GM18907 (cell line): Measurements from ENCODE around the gene USP7.

ENCODE experiments used
- ATAC-seq: cut with Tn5 transposase; IDR thresholded peaks from one replicate; pipeline ENCODE4 v1.9.1; 2021; ENCODE audit warnings: mild to moderate bottlenecking, moderate library complexity; ENCODE audit not compliant: unreplicated experiment

The USP7 gene

DNA sequence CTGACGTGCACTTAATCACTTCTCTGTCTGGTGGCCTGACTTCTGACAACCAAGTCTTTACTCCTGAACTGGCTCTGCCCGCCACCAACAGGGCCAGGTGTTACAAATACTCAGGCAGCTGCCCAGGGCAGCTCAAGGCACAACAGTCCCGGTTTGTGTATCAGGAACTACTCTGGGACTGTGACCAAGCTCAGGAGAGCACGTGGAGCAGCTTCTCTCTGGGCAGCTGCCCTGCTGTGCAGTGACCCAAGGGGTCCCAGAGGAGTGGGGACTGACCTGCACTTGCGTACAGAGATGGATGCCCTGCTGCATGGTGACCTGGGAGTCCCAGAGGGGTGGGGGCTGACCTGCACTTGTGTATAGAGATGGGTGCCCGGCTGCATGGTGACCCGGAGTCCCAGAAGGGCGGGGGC, 59.7 kb downstream of the USP7 start:
- no peak for ATAC-seq

DNA sequence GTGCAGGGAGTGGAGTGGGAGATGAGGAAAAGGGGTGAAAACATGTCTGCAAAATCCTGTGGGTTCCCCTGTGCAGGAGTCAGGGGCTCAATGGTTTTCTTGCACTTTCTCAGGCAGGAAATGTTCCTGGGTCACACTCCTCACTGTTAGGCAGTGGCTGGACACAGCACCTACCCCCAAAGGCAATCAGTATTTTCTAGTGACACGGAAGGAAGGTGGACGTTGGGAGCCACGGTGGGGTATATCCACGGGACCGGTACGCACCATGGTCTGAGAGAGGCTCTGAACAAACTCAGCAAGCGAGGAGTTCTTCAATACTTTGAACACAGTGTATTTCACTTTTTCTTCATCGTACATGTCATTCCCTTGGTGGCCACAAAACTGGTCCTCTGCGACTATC, 60.7 kb downstream of the USP7 start:
- ATAC-seq = no peak

DNA sequence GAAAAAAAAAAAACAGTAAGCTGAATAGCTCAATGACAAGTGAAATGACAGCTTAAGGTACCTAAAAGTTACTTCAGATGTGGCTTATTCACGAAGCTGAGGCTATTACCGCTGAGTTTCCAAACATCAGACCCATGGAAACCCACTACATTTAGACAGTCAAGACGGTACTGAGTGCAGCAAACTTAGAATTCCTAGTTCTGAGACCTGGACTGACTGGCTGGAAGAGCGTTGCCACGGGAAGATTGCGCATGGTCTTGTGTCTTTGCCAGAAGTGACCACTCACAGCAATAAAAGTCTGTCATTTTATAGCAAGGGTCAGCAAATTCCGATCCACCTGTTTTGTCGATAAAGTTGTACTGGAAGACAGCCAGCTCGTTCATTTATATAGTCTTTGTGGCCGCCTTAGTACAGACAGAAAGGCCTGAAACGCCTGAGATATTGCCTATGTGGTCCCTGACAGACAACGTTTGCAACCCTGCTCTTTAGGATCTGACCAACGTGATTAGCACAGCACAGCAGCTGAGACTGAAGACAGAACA, 62.3 kb downstream of the USP7 start:
- no peak for ATAC-seq

DNA sequence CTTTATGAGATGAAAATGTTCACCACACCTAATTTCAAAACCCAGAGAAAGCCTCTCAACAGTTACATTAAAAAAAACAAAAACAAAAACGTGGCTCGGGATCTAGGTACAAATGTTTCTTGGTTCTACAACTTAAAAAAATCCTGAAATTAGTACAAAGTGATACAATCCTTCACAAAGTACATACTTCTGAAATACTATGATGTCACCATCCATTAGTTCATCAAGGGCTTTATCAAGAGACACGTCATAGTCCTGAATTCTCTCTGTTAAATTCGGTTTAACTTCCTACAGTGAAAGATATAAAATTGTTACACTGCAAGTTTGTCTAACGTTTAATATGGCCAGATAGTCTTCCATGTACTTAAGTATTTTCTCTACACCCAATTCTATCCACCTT, 63.4 kb downstream of the USP7 start:
- no peak for ATAC-seq

DNA sequence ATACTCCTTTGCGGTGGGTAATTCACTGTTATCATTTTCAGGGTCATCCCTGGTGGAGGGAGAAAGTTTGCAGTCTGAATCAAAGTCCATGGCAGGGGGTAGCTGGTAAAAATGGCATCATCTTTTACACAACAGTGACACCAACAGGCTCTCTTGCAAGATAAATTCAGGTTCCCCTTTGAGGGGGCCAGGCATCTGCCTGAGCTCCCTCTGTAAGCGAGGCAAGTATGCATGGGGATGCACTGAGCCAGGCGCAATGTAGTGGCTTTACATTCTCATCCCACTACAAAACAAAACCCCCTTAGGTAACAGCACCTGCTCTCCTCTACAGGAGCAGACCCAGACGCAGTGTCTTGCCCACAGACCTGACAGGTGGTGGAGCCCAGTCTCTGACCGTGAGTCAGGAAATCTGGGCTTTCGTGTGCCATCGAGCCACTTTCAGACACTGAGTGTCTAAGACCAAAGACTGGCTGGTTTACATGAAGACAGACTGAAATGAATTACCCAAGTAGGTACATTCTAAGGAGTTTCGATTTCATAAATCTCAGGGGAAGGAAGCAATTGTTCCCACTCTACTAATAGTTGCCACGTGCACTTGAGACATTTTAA, 63.9 kb downstream of the USP7 start:
- peak; percentile 47 for ATAC-seq

DNA sequence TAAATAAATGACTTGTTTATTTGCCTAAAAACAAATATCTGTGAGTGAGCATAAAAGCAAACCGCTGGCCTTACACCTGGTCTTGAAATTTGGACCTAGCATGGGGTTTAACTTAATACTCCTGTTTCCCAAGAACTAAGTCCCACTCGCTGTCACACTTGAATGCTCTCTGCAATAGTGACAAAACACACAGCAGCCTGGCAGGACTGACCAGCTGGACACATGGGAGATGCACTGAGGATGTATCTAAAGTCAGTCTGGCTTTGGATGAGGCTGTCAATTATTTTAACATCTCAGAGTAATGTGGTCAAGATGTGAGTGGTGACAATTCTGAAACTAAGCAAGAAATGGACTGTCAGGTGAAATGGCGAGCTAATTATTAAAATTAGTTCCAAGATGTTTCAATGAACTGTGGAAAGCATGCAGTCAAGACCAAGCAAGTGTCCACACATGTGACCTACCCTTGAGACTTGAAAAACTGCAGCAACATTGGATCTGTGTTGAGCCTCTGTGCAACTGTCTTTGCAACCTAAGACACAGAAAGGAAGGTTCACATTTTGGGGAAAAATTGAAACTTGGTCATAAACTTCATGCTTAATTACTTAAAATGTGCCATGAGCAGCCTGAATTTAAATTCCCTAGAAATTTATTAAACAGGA, 64.9 kb downstream of the USP7 start:
- no peak for ATAC-seq

DNA sequence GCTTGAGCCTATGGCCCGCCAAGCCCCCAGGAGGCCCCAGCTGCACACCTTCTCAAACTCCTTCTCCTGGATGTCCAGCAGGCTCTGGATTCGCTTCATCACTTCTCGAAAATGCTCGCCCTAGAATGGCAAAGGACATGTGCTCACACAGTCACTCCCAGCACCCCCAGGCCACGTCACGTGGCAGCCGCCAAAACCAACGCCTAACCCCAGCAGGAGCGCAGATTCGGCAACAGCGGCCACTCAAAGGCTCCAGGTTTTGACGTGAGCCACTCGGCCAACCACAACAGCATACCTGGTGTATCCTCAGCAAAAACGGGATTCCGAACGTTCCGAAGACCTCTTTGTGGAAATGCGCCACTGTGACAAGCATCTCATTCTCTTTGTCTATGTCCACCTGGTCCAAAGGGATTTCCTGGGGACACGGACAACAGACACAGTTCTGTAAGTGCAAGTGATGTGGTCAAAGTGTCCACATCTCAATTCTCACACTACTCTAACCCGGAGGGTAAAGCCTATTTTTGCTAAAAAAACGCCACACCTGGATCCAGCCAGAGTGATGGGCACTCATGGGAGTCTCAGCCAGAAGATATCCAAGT, 68.9 kb downstream of the USP7 start:
- ATAC-seq = no peak

DNA sequence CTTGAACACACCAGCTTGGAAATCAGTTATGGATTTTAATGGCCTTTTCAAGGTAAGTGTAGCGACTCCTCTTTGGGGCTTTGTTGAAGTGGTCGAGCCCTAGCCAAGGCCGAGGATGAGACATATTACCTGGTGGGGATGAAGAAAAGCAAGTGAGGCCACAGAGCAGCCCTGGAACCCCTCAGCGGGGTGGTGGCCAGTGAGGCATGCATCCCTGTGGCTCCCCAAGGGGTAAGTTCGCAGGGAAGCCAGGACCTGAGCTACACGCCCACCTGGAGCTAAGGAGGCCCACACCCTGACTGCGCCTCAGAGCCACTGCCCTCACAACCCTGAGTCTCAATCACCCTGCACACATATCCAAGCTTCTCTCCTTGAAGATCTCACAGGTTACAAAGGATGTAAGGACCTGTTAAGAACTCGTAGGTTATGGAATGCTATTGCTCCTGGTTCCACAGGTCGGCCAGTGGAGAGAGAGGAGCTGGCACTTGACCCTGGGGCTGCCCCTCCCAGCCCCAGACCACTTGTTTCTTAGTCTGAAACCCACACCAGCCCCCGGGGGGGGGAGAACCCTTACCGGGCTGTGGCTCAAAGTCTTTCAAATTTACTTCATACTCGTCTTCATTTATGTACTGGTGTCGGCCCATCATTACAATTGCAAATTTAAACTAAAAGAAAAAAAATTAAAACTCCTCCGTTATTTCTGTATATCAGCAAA, 69.6 kb downstream of the USP7 start:
- ATAC-seq = no peak

DNA sequence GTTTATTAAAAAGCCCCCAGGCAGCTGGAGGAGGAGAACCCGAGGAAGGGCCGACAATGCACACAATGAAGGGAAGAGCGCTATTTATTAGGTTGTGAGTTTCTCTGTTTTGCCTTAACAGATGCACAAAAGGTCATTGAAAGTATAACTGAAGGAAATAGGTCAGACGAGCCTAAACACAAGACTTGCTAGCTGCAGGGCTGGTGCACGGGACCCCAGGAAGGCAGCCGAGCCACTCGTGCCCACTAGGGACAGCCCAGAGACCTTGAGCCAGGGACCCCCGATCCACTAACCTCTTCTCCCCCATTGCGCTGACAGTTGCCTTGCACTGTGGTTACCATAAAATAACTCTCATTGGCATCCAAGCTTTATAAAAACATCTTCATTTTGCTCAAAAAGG, 70.3 kb downstream of the USP7 start:
- ATAC-seq = no peak

DNA sequence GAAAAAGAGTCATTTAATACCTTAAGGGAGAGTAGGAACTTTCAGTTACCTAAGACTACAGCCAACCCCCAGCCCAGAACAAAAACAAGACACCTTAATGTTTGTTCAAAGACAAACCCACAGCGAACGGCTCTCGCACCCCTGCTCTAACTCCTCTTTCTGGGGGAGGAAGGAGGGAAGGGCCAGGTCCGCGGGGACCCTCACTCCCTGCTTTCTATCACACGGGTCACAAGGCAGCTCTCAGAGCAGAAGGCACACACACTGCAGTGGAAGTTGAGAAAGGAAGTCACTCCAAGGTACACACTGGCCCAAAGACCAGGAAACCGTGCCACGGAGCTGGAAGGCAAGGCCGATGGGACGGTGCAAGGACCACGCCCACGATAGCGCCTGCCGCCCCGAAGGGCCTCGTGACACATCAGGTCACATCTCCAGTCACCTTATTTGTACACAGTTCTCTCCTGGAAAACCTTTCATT, 71.6 kb downstream of the USP7 start:
- peak; percentile 26 for ATAC-seq

DNA sequence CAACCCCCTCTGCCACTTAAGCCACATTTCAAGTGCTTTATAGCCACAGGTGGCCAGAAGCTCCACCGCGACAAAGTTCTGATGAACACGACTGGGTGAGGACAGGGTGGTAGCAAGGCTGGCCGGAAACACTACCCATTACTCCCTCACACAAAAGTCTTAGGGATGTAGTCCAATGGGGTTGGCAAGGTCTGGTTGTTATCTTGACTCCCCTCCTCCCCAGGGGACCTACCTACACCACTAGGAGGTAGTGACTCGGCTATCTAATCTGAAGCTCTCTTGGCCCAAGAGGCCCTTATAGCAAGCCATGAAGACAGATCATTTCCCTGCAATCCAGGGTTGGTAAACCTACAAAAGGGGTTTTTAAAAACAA, 73.2 kb downstream of the USP7 start:
- no peak for ATAC-seq

DNA sequence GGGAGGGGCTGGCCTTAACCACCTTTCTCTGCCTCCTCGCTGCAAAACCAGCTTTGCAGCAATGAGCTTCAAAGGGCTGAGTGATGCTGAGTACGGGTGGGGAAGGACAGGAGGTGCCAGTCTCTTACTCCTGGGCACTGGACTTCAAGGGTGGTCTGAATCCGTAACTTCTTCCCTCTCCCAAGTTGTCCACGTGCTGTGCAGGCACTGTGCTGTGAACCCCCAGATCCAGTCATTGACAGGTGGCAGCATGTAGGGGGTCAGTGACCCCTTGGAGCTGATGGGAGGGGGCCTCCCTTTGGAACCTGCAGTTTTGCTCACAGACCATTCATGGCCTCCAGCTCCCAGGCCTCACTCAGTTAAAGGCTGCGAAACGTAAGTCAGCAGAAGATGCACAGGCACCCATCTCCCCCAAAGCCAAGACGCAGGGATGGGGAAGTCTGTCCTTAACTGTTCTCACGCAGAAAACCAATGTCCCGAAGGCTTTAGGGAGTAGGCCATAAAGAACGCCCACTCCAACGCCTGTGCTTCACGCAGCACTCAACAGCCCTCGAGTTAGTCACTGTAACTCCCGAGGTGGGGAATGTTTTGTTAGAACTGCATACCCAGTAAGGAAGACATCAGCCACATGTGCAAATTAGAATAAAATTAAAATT, 73.7 kb downstream of the USP7 start:
- ATAC-seq = no peak

DNA sequence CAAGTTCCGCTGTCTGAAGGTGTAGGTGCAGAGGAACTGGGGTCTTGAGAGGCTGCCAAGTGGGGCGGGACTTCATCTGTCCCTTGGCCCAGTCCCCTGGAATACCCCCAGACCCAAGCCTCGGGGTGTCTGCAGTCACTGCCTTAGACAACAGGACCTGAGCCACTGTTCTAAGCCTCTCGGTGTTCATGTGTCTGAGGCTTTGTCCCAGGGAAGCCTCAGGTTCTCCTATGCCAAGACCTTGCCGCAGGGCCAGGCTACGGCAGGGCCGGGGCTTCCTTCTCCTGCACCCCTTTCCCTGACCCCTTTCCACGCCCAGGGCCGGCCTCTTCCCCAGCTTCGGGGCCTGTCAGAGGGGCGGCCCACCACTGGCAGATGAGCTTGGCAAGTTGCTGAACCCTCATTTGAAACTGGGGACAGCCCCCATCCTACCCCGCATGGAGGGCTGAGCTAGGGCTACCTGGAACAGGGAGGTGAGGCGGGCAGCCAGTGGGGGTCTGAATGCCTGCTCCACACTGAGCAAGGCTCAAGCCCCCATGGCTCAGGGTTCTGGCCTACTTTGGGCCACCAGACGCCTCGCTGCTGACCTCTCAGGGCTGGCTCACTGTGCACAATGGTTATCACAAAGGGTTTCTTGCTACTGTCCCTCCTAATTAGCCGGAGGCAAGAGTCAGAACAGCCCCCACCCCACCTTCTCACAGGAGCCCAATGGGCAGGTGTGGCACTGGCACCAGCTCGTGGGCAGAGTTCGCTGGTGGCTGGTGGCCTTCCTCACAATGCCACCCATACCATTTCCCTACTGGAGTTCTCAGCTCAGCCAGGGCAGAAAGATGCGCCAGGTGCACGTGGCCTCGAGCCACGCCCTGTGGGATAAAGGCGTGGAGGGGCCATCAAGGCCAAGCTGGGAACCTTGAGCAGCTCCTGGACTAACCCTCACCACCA, 74.5 kb downstream of the USP7 start:
- ATAC-seq = no peak

DNA sequence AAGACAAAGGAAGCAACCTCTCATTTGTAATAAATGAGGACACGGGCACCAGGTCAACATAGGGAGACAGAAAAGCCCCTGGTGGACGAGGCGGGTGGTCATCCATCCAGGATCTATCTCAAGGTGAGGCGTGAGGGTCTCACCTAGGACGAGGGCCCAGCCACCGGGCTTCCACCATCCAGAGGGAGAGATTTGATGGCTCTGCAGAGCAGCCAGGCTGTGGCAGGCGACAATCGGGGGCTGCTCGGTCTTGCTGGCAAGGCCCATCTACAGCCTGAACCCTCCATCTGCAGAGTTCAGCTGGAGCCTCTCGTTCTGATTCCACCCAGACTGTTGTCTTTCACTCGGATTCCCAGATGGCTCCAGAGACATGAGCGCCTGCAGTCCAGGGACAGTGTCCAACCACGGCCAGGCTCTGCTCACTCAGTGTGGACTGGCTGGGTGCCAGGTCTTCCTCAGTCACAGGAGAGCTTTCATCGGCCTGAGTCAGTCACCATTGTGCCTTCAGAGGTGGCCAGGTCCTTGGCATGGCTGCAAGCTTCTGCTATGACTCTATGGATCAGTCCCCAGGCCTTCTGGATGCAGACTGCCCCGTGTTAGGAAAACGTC, 75.7 kb downstream of the USP7 start:
- no peak for ATAC-seq

DNA sequence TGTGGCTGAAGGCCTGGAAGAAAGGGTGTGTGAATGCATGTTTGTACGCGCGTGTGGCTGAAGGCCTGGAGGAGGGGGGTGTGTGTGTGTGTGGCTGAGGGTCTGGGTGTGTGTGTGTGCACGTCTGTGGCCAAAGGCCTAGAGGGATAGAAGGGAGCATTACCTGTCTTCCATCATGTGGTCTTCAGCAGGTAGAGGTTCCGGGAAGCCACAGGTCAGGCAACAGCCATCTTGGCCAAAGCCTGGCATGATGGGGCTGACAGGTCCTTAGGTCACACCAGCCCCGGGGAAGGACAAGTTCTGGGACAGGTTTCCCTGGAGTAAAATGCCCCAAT, 76.3 kb downstream of the USP7 start:
- no peak for ATAC-seq

DNA sequence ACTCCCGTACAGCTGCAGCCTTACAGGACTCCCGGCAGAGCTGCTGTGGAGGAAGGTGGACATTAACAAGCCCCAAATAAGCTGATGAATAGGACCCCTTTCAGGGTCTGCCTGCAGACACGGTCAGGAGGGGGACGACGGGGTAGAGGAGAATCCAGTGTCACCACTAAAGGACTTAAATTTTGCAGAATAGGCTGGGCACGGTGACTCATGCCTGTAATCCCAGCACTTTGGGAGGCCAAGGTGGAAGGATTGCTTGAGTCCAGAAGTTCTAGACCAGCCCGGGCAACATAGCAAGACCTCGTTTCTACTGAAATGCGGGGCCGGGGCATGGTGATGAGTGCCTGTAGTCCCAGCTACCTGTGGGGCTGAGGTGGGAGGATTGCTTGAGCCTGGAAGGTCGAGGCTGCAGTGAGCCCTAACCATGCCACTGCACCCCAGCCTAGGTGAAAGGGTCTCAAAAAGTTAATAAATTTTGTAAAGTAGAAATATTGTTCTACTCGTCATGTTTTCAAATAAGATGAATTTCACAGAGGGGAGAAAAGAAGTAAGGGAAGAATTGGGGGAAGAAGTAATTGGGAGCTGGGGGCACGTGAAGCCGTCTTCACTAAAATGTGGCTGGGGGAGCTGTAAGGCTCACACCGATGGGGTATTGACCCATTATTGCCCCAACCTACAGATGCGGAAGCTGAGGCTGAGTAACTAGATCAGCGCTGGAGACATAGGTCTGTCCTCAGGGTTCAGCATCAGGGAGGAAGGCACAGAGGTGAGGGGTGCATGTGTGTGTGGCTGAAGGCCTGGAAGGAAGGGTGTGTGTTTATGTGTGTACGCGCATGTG, 76.9 kb downstream of the USP7 start:
- ATAC-seq = no peak

DNA sequence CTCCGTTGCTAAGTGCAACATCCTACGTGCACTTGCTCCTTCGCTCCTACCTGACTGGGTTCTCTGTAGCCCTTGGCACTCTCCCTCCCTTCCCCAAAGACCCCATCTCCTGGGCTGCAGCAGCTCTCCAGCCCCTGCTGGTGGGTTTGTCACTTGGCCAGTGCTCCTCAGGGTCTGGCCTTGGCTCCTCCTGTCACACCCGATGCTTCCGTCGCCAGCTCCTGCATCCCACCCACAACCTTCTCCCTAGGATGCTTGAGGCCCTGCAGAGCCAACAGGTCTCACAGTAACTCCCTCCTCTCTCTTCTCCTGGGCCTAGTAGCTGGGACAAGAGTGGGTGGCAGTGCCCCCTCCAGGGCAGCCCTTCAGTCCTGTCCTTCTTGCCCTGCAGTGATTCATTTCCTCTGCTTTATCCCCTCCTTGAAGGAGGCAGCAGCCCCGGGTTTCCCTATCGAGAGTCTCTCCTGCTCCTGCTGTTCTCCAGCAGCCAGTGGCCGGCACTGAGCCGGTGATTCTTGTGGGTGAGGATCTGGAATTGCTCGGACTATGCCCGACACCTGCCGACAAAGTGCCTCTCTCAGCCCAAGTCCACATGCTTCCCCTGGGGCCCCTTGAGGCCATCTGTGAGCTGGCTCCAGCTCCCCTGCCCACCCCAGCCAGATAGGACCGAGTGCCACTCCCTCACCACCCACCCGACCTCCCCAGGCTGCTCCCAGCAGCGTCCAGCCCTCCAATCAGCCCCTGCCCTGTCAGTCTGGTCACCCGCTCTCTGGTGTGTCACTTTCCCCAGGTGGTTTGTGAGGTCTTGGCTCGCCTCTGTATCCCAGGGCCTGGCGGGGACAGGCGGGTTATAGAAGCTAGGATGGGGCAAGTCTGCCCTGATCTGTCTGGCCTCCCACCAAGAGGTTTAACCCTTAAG, 77.8 kb downstream of the USP7 start:
- no peak for ATAC-seq
